DOHH2 (cell line): ENCODE results near the gene PLPP6.

ENCODE experiments used
- H3F3A ChIP-seq: fragments of 200-600 bp; sonication (generic), shearing (Covaris generic); 2 replicates; pipeline ENCODE4 v1.6.0; 2016; ENCODE audit warnings: antibody characterized with exemption, mild to moderate bottlenecking; ENCODE audit not compliant: control insufficient read depth, insufficient read depth
- H3K27ac ChIP-seq: fragments of 200-600 bp; sonication (generic); 2 replicates; pipeline ENCODE4 v1.5.1; 2014; ENCODE audit warnings: low read depth, mild to moderate bottlenecking, low read length, moderate library complexity
- H3K27me3 ChIP-seq: fragments of 200-600 bp; sonication (generic); 2 replicates; pipeline ENCODE4 v1.6.1; 2014; ENCODE audit warnings: mild to moderate bottlenecking, low read length, mixed read lengths; ENCODE audit not compliant: control insufficient read depth
- H3K36me3 ChIP-seq: fragments of 200-600 bp; sonication (generic); 2 replicates; pipeline ENCODE4 v1.6.1; 2014; ENCODE audit warnings: mild to moderate bottlenecking, low read length, moderate library complexity, mixed read lengths; ENCODE audit not compliant: control insufficient read depth
- H3K4me1 ChIP-seq: fragments of 200-600 bp; sonication (generic); 2 replicates; pipeline ENCODE4 v1.6.1; 2014; ENCODE audit warnings: mild to moderate bottlenecking, low read length, mixed read lengths; ENCODE audit not compliant: control insufficient read depth
- H3K4me2 ChIP-seq: fragments of 200-600 bp; sonication (generic); 2 replicates; pipeline ENCODE4 v1.6.0; 2014; ENCODE audit warnings: mild to moderate bottlenecking, low read length, moderate library complexity
- H3K4me3 ChIP-seq: fragments of 200-600 bp; sonication (generic); 2 replicates; pipeline ENCODE4 v1.5.1; 2014; ENCODE audit warnings: mild to moderate bottlenecking, low read length, mixed read lengths
- H3K79me2 ChIP-seq: fragments of 200-600 bp; sonication (generic); 2 replicates; pipeline ENCODE4 v1.6.1; 2014; ENCODE audit warnings: mild to moderate bottlenecking, low read length, mixed read lengths; ENCODE audit not compliant: control insufficient read depth
- H3K9me2 ChIP-seq: fragments of 200-600 bp; sonication (generic); replicated peaks from 2 replicates; pipeline ENCODE4 v1.6.1; 2014; ENCODE audit warnings: mild to moderate bottlenecking, low read length, mixed read lengths; ENCODE audit not compliant: control insufficient read depth
- H3K9me3 ChIP-seq: fragments of 200-600 bp; sonication (generic); 2 replicates; pipeline ENCODE4 v1.6.1; 2014; ENCODE audit warnings: antibody characterized with exemption, low read length, mixed read lengths; ENCODE audit not compliant: control insufficient read depth, insufficient read depth
- H4K20me1 ChIP-seq: fragments of 200-600 bp; sonication (generic); 2 replicates; pipeline ENCODE4 v1.6.0; 2014; ENCODE audit warnings: low read depth, mild to moderate bottlenecking, antibody characterized with exemption, low read length, moderate library complexity; ENCODE audit not compliant: control insufficient read depth, insufficient read depth
- CTCF ChIP-seq: fragments of 200-600 bp; sonication (generic); IDR thresholded peaks from one replicate; pipeline ENCODE4 v1.5.1; 2014; ENCODE audit warnings: antibody characterized with exemption, mild to moderate bottlenecking, low read depth, low read length; ENCODE audit not compliant: poor library complexity, severe bottlenecking
- EZH2phosphoT487 ChIP-seq: fragments of 200-600 bp; sonication (generic); IDR thresholded peaks from 2 replicates; pipeline ENCODE4 v1.6.1; 2017; ENCODE audit warnings: borderline replicate concordance, mild to moderate bottlenecking, antibody characterized with exemption, low read length, moderate library complexity, mixed read lengths

The PLPP6 gene

GRCh38 chr9:4700091-4700490 lies 38.0 kb downstream of the PLPP6 start:
- no peak for TF ChIP-seq CTCF
- TF ChIP-seq EZH2phosphoT487 = no peak
- Histone ChIP-seq H3K4me3 (no peak overlapping the region), H3K36me3 (peaks cover 78% of the 10 kb centered on the region)

GRCh38 chr9:4700932-4701331 lies 38.8 kb downstream of the PLPP6 start:
- TF ChIP-seq CTCF (no peak), EZH2phosphoT487 (no peak)
- Histone ChIP-seq H3F3A (no peaks in the 10 kb centered on the region), H3K27me3 (no peaks in the 10 kb centered on the region), H3K36me3 (peaks cover 81% of the 10 kb centered on the region), H3K27ac (no peak overlapping the region), H3K9me3 (no peaks in the 10 kb centered on the region), H3K4me1 (no peaks in the 10 kb centered on the region), H3K4me3 (no peak overlapping the region), H3K4me2 (no peak overlapping the region), H3K9me2 (no peaks in the 10 kb centered on the region), H4K20me1 (no peaks in the 10 kb centered on the region), H3K79me2 (no peaks in the 10 kb centered on the region; the same call in 1 of the 2 replicates)

More at GRCh38 chr9:4700091-4700490, 38.0 kb downstream of the PLPP6 start:
- no peaks in the 10 kb centered on the region for H4K20me1 ChIP-seq
- no peaks in the 10 kb centered on the region for H3K27me3 ChIP-seq
- H3K27ac ChIP-seq = no peak overlapping the region
- no peaks in the 10 kb centered on the region for H3K9me3 ChIP-seq
- H3K9me2 ChIP-seq = no peaks in the 10 kb centered on the region
- no peaks in the 10 kb centered on the region; the same call in 1 of the 2 replicates for H3K79me2 ChIP-seq
- H3K4me1 ChIP-seq = no peaks in the 10 kb centered on the region
- H3K4me2 ChIP-seq = no peak overlapping the region
- H3F3A ChIP-seq = no peaks in the 10 kb centered on the region

- Histone ChIP-seq H3K4me1 (no peaks in the 10 kb centered on the region), H3F3A (no peaks in the 10 kb centered on the region; the same call in 1 of the 2 replicates), H4K20me1 (no peaks in the 10 kb centered on the region), H3K4me3 (no peak overlapping the region), H3K27me3 (no peaks in the 10 kb centered on the region), H3K36me3 (peaks cover 81% of the 10 kb centered on the region), H3K79me2 (no peaks in the 10 kb centered on the region), H3K4me2 (no peak overlapping the region), H3K9me3 (no peaks in the 10 kb centered on the region), H3K27ac (no peak overlapping the region), H3K9me2 (no peaks in the 10 kb centered on the region)
- TF ChIP-seq EZH2phosphoT487 (no peak), CTCF (no peak)
These were observed 39.4 kb downstream of the PLPP6 start for GRCh38 chr9:4701526-4701925.
